ENCODE data around the gene DCXR. TPM values are rescaled to one million over a fixed set of nuclear protein-coding genes. Genes with fewer than 3 reads are reported as not detected.

The DCXR gene
- total and polyA plus RNA-seq, 2 of the 13 experiments (the other 11 are each of a cell fraction or from before 2014, with no cell fraction given) = 287 to 311 TPM

GRCh38 chr17:82077617-82078358, 40.3 kb upstream of the DCXR start (continued):
- TF ChIP-seq ZNF749 (CRISPR knock-in tag; IDR thresholded peaks at IDR 0.05; ENCODE audit: borderline replicate concordance) (no peak), ZNF670 (CRISPR knock-in tag; IDR thresholded peaks at IDR 0.05; ENCODE audit: borderline replicate concordance) (no peak), ZNF235 (CRISPR knock-in tag; IDR thresholded peaks at IDR 0.05; ENCODE audit: borderline replicate concordance) (0 out of 2 replicates have a peak, but pooled peaks have one; percentile 39), BORCS8-MEF2B (CRISPR knock-in tag; IDR thresholded peaks at IDR 0.05) (peak; percentile 64; the same call in 1 of the 2 replicates), BRF2 (CRISPR knock-in tag; IDR thresholded peaks at IDR 0.05) (peak; percentile 38; the same call in 1 of the 2 replicates), ZFP36L1 (CRISPR knock-in tag; IDR thresholded peaks at IDR 0.05) (0 out of 2 replicates have a peak, but pooled peaks have one; percentile 30), CTCF (CRISPR knock-in tag; IDR thresholded peaks at IDR 0.05) (peak; percentile 58), RBM39 (IDR thresholded peaks at IDR 0.05; ENCODE audit: low read depth, low read length, poor library complexity, severe bottlenecking) (peak; percentile 59), CERS6 (CRISPR knock-in tag; IDR thresholded peaks at IDR 0.05) (no peak), PHF8 (CRISPR knock-in tag; IDR thresholded peaks at IDR 0.05) (0 out of 2 replicates have a peak, but pooled peaks have one; percentile 13), SMYD3 (CRISPR knock-in tag; IDR thresholded peaks at IDR 0.05) (no peak), ZBTB7B (CRISPR knock-in tag; IDR thresholded peaks at IDR 0.05) (0 out of 2 replicates have a peak, but pooled peaks have one; percentile 6), IRX3 (CRISPR knock-in tag; IDR thresholded peaks at IDR 0.05; ENCODE audit: borderline replicate concordance, low read depth) (peak; percentile 54; the same call in 1 of the 2 replicates), ZFP91 (CRISPR knock-in tag; IDR thresholded peaks at IDR 0.05; ENCODE audit: borderline replicate concordance) (peak; percentile 12; the same call in 1 of the 2 replicates), GTF3A (CRISPR knock-in tag; conservative IDR thresholded peaks at IDR 0.05) (no peak), FOXK1 (CRISPR knock-in tag; IDR thresholded peaks at IDR 0.05; ENCODE audit: borderline replicate concordance, low read depth) (no peak), MAX (IDR thresholded peaks at IDR 0.05) (0 out of 2 replicates have a peak, but pooled peaks have one; percentile 5), PCBP1 (IDR thresholded peaks at IDR 0.05; ENCODE audit: borderline replicate concordance, low read depth, low read length) (0 out of 2 replicates have a peak, but pooled peaks have one; percentile 37), ESRRA (CRISPR knock-in tag; IDR thresholded peaks at IDR 0.05; ENCODE audit: low read depth) (0 out of 2 replicates have a peak, but pooled peaks have one; percentile 17), ZNF724P (CRISPR knock-in tag; IDR thresholded peaks at IDR 0.05; ENCODE audit: borderline replicate concordance) (0 out of 2 replicates have a peak, but pooled peaks have one; percentile 9), MLLT10 (CRISPR knock-in tag; IDR thresholded peaks at IDR 0.05) (no peak), HOXA5 (CRISPR knock-in tag; IDR thresholded peaks at IDR 0.05) (no peak), SALL1 (CRISPR knock-in tag; IDR thresholded peaks at IDR 0.05) (0 out of 2 replicates have a peak, but pooled peaks have one; percentile 11)
